SKM-1 treated with dmso at 0.1 percent for 144 hours (cell line): Measurements from ENCODE around the gene COL16A1.
A peak's percentile ranks its signal among the peaks of the same experiment; 100 is the strongest.

ENCODE experiments used
- DNase-seq: peaks from one replicate; lab custom pipeline; 2025; ENCODE audit not compliant: unreplicated experiment; lab: John Stamatoyannopoulos, UW

COL16A1 gene

GRCh38 chr1:31650161-31651088 lies 53.4 kb downstream of the COL16A1 start:
- no peak for DNase-seq

- DNase-seq: no peak
Measured at GRCh38 chr1:31648641-31649357, 55.0 kb downstream of the COL16A1 start.

GRCh38 chr1:31648190-31648589 lies 55.6 kb downstream of the COL16A1 start:
- DNase-seq: no peak

- DNase-seq: no peak
Measured at GRCh38 chr1:31647106-31647505, 56.7 kb downstream of the COL16A1 start.

- no peak for DNase-seq
Measured at GRCh38 chr1:31646259-31646960, 57.4 kb downstream of the COL16A1 start.

GRCh38 chr1:31645274-31645568 lies 58.6 kb downstream of the COL16A1 start:
- DNase-seq: no peak

GRCh38 chr1:31644560-31645273 lies 59.1 kb downstream of the COL16A1 start, which contains the start of gene PEF1:
Gene PEF1, minus strand, starts transcription at chr1:31644876. Its CDS starts 12 bp downstream, at chr1:31644864.
- DNase-seq: peak; percentile 95

- no peak for DNase-seq
Measured at GRCh38 chr1:31643976-31644559, 59.7 kb downstream of the COL16A1 start.

GRCh38 chr1:31642897-31643296 lies 60.9 kb downstream of the COL16A1 start:
- no peak for DNase-seq

- DNase-seq: no peak
Measured at GRCh38 chr1:31642366-31642765, 61.5 kb downstream of the COL16A1 start.

- no peak for DNase-seq
Measured at GRCh38 chr1:31640964-31641363, 62.9 kb downstream of the COL16A1 start.

- DNase-seq: no peak
Measured at GRCh38 chr1:31640179-31640578, 63.6 kb downstream of the COL16A1 start.

GRCh38 chr1:31639543-31639942 lies 64.3 kb downstream of the COL16A1 start:
- peak; percentile 60 for DNase-seq

GRCh38 chr1:31637915-31638673 lies 65.7 kb downstream of the COL16A1 start:
- DNase-seq: no peak

GRCh38 chr1:31633117-31633516 lies 70.7 kb downstream of the COL16A1 start:
- peak; percentile 15 for DNase-seq

GRCh38 chr1:31632649-31633048 lies 71.2 kb downstream of the COL16A1 start:
- DNase-seq: no peak

GRCh38 chr1:31628931-31629556 lies 74.8 kb downstream of the COL16A1 start:
- DNase-seq: no peak

- no peak for DNase-seq
Measured at GRCh38 chr1:31627930-31628559, 75.8 kb downstream of the COL16A1 start.
